M059J (cell line): ENCODE data around the gene SLC48A1. TPM values are rescaled to one million over a fixed set of nuclear protein-coding genes. Genes with fewer than 3 reads are reported as not detected.
"Not testable (repeated sequence)": the region's sequence is repeated elsewhere in the genome, so short reads cannot be mapped to it uniquely, and the experiment has no call there.

ENCODE experiments used
- DNase-seq: peaks from one replicate; pipeline ENCODE4 v3.0.0-alpha.2; 2012; ENCODE audit warnings: low read depth
- total RNA-seq: library from RNA; depleted of rRNA; stranded (reverse); fragments of >200 nt; shearing (Covaris generic); gene quantifications from 2 replicates; pipeline ENCODE4 v1.2.3, GENCODE V29; 2014

Gene SLC48A1
- total RNA-seq, 1 experiment from 2014 or later = 12.9 TPM

DNA sequence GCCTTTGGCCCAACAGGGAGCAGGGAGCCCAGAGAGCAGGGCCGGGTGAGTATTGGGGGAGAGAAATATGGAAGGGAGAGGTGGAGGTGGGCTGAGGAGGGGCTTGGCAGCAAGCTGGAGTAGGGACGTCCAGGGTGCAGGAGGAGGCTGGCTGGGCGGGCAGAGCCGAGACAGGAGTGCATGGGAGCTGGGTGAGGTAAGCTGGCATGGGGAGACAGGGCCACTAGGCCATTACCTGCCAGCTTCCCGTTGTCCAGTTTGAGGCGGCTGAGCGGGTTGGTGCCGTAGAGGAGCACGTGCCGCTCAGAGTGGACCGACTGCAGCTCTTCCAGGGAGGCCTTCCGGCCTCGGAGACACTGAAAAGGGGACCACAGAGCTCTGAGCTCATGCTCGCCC is 18.3 kb downstream of the SLC48A1 start:
- no peak for DNase-seq

DNA sequence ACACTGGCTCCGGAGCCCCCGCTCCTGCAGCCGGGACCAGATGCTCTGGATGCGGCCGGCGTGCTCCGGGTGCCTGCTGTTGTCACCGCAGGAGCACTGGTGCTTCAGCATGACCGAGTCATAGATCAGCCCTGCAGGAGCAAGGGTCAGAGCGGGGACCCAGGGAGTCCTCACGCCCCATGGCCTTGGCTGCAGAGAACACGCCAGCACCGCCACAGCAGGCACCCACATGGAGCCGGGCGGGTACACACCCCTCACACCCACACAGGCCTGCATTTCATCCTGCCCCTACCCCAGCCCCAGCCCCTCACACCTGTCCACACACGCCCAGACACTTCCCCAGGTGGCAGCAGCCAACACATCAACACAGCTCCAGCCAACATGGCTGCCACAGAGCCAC is 18.8 kb downstream of the SLC48A1 start:
- DNase-seq = no peak

DNA sequence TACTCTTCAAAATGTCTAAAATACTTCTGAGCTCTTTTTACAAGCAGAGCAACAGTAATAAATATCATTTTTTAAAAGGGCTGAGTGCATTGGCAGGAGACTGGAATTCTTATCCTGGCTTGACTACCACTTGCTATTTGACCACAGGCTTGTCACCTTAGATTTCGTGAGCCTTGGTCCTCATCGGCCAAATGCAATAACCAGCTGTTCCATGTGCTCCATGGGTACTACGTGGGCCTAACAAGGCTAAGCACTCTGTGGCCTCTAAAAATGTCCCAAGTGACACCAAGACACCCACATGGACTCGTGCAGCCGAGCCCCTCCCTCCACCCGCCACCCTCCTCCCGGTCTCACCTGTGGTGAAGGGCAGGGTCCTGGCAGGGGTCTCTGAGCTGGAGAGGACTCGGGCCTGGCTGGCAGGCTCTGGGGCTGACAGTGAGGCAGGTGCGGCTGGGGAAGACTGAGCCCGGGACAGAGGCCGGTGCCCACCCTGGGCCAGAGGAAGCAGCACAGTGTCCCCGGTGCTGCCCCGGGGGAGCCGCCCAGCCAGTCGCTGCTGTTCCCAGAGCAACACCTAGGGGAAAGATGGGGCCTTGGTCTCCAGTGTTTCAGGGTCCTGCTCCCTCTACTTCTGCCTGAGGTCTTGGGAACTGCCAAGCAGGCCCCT is 20.1 kb downstream of the SLC48A1 start:
- DNase-seq = no peak

DNA sequence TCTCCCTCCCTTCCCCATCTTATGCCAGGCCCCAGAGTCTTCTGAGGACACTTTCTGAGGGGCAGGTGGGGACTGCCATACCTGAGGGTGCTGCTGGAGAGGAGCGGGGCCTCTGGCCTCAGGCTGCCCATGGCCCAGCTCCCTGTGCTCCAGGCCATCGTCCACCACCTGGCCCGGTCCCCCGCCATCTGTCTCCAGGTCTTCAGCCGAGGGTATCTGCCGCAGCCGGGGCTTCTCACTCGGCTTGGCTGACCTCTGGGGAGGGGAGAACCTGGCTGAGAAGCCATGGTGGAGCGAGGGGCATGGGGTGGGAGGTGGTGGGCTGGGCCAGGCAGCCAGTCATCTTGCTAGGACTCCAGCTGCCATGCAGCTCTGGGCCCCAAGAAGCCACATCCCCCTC is 21.6 kb downstream of the SLC48A1 start:
- no peak for DNase-seq

DNA sequence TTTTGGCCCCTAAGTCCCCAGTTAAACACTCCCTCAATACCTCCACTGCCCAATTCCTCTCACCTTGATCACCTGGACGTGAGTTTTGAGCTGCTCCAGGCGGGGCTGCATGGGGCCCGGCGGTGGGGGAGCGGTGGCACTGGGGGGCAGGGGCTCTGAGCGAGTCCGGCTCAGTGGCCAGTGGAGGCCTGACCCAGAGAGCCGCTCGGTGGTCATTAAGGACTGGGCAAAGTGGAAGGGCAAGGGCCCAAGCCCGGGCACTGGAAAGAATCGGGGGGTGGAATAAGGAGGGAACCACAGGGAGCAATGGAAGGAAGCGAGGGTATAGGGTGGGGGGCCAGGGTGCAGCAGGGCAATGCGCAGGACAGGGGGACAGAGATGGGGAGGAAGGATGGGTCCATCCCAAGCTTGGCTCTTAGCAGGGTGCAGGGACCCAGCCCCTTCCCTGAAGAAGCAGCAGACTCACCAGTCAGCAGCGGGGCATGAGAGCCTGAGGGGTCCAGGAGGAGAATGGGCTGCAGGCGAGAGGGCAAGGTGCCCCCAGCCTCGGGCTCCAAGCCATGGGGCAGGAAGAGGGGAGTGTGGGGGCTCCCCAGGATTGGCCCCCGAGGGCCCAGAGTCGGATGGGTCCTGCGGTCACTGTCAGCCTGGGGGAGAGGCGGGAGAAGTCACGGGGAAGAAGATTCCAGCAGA is 22.2 kb downstream of the SLC48A1 start:
- DNase-seq = no peak

DNA sequence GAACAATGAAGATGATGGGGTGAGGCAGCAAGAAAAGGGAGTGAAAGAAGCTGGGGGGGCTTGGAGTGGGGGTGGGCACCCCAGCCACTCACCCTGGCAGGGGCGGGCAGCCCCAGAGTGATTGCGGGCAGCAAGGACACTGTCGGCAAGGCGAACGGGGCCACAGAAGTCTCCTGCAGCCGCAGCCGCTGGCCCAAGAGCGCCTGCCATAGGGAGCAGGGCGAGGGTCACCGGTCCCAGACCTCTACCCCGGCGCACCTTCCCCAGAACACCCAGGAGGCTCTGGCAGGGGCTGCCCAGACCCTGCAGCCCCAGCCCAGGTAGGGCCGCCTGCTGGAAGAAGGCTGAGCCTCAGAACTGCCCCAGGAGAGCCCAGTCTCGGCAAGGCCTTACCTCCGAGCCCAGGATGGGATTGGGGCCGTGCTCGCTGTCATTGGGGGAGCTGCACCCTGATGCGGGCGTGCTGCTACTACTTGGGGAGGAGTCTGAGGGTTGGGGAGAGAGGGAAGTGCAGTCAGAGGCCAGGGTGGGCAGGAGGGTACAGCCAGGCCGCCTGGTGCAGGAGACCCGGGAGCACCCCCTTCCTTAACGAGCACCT is 22.9 kb downstream of the SLC48A1 start:
- no peak for DNase-seq

DNA sequence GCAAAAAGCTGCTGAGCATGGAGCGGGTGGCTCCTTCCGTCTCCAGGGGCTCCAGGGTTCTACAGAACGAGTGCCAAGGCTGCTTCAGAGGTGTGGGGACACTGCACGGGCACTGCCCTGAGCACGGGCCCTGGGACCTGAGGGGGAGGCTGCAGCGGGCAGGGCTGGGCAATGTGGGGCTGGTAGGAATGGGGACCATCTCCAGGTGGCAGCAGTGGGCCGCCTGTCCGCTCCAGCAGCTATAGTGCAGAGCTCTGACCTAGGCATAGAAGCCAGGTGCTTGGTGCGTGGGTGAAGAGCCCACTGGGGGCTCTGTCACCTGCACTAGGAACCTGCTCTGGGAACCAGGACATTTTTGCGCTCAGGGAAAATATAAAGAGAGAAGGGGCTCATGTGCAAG is 24.4 kb downstream of the SLC48A1 start:
- no peak for DNase-seq

DNA sequence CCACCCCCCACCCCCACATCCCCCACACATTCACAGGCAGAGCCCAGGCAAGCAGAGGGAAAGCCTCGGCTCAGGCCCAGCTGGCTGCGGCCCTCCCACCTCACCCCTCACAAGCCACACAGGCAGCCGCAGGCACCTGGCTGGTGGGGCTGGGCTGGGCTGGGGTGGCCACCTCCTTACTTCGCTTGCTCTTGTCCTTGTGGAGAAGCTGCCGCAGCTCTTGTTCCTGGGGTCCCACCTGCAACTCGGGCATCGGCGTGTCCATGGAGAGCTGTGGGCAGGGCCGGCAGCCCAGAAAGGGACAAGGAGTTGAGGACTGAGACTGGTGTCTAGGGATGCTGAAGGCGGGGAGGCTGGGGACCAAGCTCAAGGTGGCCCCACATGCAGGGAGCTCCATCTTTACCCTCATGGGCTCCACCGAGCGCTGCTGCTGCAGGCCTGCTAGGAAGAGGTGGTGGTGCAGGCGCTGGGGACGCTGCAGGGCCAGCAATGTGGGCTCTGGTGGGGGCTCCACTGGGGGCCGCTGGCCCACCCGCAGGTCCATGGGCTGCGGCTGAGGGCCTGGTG is 25.4 kb downstream of the SLC48A1 start:
- no peak for DNase-seq

DNA sequence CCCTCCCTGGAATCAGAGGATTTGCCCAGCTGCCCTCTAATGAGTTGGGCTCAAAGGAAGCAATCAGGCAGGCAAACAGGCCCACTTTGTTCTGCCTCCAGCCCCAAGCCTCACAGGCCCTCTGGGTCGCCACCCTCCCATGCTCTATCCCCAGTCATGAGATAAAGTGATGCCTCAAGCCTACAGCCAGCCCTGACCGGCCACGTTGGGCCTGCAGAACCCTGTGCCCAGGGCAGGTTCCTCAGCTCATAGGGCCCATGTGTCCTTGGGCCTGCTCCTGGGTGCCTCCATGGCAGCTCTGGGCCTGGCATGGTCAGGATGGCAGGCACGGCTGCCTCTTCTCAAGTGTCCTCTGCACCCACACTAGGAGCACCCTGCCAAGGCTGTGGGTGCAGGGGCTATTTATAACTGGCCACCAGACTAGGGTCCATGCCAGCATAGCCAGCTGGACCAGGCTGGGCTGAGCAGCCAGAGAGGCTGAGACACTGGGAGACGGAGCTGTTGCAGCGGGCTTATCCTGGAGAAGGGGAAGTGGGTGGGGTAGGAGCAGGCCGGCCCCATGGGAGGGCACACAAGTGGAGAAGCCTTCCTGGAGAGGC is 26.4 kb downstream of the SLC48A1 start:
- no peak for DNase-seq

DNA sequence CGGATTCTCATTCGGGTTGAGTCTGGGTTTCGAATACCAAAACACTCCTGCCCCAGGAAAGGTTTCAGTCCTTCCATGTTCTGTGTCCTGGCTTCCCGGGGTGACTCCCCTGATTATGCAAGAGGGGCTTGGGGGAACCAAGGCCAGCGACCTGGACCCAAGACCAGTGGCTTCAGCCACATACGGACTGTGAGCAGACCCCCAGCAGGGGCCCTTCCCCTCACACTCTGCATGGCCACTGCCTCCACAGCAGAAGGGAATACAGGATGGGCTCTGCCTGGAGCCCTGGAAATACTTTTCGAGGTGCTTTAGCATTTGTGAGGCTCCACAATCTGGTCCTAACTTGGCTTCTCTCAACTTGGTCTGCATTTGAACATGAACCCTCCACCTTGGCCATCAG is 27.5 kb downstream of the SLC48A1 start:
- DNase-seq = no peak

DNA sequence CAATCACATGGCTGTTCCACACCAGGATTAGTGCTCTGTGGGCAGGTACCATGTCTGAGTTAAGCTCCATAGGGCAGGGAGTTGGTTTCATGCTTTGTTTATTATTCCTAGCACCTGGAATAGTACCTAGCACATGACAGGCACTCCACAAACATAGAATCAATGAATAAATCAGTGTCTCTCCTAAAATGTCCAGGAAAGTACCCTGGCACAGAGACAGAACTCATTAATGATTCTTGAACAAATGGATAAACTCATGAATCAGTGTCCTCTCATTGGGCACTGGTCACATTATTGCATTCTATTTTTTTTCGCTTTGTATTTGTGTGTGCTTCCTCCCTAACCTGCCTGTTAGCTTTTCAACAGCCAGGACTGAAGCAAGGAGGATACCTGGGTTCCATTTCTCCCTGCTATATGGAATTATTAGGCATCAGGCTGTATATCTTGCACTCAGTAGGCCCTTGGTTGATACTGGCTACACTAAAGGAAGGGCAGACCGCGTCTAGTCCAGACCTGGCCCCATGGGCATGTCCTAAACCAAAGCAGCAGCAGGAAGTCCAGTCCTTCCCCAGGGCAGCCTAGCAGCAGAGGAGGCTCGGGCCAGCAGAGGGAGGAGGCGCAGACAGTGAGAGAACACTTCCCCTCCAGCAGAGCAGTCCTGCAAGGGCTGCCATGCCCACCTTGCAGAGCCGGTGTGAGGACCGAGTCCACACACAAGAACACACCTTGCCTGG is 28.3 kb downstream of the SLC48A1 start:
- DNase-seq = no peak

DNA sequence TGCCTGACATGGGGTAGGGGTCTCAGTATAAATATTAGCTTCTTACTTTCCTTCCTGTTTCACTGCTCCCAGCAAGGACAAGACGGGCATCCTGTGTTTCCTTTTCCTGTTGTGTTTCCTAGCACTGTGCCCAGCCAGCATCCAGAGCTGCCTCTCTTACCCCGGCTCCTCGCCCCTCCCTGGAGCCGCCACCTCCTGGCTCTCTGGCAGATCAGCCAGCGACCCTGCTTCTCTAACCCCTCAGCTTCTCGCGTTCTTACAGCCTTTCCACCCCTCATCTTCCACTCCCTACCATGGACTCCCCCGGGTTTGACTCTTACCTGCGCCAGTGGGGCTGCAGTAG is 28.8 kb downstream of the SLC48A1 start:
- DNase-seq = no peak

DNA sequence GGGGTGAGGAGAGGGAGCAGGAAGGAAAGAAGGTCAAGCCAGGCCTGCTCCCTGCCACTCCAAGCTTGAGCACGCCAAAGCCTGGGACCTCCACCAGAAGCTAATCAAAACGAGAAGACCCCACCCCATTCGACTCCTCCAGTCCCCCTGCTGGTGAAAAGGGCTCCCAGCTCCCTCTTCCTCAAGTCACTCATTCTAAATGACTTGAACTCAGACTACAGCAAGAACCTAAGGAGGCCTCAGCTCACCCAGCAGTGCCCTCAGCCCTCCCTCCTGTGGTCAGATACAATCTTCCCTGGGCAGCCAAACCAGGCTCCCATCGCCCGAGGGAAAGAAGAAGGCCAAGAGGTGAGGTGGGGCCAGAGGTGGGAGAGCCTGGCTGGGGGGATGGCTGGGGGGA is 29.3 kb downstream of the SLC48A1 start:
- peak; percentile 56 for DNase-seq

DNA sequence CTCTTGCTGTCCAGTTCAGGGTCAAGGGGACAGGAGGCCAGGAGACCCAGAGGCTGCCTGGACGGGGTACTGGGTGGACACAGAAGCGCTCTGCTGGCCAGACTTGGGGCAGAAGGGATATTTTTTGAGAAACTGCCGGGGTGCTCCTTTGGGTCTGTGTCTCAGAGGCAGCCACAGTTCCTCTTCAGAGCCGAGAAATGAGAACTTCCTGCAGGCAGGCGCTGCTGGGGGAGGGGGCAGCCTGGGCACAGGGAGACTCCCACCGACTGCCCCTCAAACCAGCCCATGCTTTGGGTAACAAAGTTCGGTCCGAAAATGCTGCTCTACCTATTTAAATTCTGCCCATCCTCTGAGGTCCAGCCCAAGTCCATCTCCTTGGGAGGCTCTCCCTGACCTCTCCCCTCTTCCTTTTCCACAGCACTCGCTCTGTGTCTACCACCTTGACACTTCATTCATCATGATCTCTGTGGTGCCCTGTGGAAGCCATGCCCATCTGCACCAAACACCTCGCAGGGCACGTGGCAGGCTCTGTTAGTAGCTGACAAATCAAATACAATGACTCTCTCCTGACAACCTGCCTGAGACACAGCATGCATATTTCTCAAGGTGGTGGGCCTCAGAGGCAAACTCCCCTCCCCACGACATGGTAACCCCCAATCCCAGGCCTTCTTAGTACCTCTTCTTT is 30.3 kb downstream of the SLC48A1 start:
- no peak for DNase-seq

DNA sequence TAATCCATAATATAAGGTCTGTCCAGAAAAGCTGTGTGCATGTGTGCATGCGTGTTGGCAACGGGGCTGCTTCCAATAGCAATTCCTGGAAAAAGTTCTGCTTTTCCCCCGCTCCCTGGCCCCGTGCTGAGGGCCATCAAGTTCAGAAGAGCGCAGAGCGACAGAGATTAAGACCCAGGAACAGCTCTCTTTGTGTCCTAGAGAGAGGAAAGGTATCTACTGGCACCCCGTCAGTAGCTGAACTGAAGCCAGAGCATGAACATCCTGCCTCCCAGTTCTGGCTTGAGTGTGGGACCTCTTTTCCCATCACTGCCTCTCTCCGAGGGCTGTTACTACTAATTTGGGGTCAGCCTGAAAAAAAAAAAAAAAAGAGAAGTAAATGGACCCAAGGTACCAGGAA is 31.1 kb downstream of the SLC48A1 start:
- DNase-seq = no peak

DNA sequence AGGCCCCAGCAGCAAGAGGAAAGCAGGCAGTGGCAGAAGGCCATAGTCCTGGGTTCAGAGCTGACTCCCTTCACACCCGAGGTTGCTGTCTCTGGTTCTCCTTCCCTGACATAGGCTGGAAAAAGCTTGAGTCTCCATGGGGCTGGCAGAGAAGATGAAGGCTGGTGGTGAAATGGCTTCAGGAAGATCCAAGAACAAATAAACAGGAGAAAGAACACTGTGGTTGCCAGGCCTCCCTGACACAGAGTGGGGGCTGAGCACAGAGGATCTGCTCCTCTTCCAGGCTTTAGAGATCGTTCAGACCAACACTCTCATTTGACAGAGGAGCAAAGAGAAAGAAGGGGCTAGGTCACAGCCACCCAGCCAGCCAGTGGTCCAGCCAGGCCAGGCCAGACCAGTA is 32.4 kb downstream of the SLC48A1 start:
- DNase-seq = no peak

DNA sequence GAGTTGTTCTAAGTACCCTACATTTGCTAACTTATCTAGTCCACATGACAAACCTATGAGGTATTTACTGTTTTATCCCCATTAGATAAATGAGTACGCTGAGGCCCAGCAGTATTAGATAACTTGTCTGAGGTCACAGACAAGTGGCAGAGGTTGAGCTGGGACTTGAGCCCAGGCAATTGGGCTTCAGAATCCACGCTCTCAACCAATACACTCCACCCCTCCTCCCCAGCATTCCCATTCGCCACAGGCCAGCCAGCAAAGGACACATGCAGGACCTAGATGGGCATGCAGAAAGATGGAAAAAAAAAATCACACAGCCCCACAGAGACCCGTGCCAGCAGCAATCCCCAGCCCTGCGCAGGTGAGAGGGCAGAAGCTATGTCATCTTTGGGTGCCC is 34.3 kb downstream of the SLC48A1 start:
- no peak for DNase-seq

DNA sequence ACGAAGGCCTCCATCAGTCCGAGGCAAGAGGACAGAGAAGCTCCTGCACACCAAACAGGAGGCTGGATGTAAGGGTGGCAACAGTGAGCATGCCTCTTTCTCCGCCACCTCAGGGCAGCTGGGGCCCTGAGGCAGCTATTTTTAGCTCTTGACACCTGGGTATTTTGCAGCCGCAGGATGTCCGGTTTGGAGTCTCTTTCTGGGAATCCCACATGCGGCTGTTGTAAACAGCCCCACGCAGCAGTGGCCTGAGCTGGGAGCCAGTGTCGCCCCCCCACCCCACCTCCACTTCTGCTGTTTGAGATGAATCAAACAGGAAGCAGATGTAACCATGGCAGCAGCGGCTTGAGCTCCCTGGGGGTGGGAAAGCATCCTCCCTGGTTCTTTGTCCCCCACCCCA is 35.0 kb downstream of the SLC48A1 start:
- peak; percentile 73 for DNase-seq

DNA sequence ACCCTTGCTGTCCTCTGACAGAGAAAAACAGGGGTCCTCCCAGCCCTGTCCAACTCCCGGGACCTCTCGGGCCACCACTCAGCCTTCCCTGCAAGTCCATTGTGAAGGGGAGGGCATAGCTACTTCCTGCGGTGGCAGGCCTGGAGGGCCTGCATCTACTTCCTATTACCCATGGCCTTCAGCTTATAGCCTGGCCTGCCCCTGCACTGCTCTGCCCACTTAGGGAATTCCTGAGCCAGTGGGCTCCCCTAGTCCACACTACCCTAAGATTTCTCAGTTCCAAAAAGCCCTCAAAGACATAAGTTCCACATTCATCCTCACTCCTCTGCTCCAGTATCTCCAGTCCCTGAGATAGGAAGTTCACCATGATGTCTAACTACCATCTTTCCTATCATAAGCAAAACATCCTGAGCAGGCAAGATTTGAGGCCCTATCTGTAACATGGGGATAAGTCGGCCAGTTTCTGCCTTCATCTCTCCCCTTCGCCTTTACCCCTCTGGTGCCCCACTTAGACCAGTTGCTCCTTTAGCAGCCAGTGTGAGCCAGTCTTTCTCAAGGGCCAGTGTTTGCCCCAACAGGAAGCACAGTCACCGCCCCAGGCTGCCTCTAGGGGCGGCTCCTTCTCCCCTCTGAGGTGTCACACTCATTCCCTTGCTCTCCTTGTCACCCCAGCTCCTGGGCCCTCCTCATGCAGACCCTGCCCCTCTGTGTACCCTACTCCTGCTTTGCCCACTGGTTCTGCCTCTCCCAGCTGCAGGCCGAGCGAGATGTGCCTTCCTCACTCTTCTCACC is 35.7 kb downstream of the SLC48A1 start:
- peak; percentile 54 for DNase-seq

DNA sequence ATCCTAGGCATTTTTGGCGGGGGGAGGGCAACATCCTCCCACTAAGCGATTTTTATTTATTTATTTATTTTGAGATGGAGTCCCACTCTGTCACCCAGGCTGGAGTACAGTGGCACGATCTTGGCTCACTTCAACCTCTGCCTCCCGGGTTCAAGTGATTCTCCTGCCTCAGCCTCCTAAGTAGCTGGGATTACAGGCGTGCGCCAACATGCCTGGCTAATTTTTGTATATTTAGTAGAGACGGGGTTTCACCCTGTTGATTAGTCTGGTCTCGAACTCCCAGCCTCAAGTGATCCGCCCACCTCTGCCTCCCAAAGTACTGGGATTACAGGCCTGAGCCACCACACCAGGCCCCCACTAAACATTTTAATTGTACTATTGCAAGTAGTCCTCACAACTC is 36.5 kb downstream of the SLC48A1 start:
- not testable (repeated sequence) for DNase-seq

DNA sequence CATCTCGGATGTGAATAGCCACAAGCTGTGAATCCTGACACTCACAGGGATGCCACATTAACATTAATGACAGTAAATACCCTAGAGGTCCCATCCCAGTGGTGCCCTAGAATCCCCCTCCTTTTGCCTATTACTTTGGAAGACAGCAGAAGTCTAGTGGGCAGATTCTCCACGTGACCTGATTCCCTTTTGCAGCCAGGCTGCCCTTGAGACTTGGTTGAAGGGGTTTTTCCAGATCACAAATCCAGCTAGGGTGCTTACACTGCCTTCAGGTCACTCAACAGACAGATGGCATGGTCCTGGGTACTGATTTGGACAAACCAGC is 38.0 kb downstream of the SLC48A1 start:
- no peak for DNase-seq
